HepG2 (cell line): ENCODE results near the gene CAVIN2. TPM values are rescaled to one million over a fixed set of nuclear protein-coding genes. Genes with fewer than 3 reads are reported as not detected.

ENCODE experiments used
- CEBPG ChIP-seq: IDR thresholded peaks from 2 replicates; pipeline ENCODE4 v1.6.1; 2016
- MIXL1 ChIP-seq: IDR thresholded peaks from 2 replicates; pipeline ENCODE4 v1.6.1; 2016
- MTA1 ChIP-seq: sonication (generic); formaldehyde crosslinking; IDR thresholded peaks from 2 replicates; pipeline ENCODE4 v1.4.0; 2020; ENCODE audit warnings: missing genetic modification reagents, mild to moderate bottlenecking, borderline replicate concordance
- ONECUT2 ChIP-seq: sonication (generic); formaldehyde crosslinking; IDR thresholded peaks from 2 replicates; pipeline ENCODE4 v1.4.0; 2020; ENCODE audit warnings: missing genetic modification reagents
- RFX1 ChIP-seq: fragments of 450-650 bp; IDR thresholded peaks from 2 replicates; pipeline ENCODE4 v1.6.1; 2017
- RFXAP ChIP-seq: sonication (generic); formaldehyde crosslinking; IDR thresholded peaks from 2 replicates; pipeline ENCODE4 v1.4.0; 2020; ENCODE audit warnings: missing genetic modification reagents, borderline replicate concordance
- SRSF1 ChIP-seq: fragments of 200-400 bp; formaldehyde crosslinking; optimal IDR thresholded peaks from 2 replicates; pipeline ENCODE3; 2017; ENCODE audit warnings: mild to moderate bottlenecking, low read depth, low read length, moderate library complexity
- TFDP2 ChIP-seq: sonication (generic); formaldehyde crosslinking; IDR thresholded peaks from 2 replicates; pipeline ENCODE4 v1.4.0; 2020; ENCODE audit warnings: missing genetic modification reagents
- ZBTB20 ChIP-seq: sonication (generic); formaldehyde crosslinking; IDR thresholded peaks from 2 replicates; pipeline ENCODE4 v1.8.1; 2023; ENCODE audit warnings: missing genetic modification reagents, low read depth, mild to moderate bottlenecking, borderline replicate concordance
- ZC3H13 ChIP-seq: sonication (generic); formaldehyde crosslinking; IDR thresholded peaks from 2 replicates; pipeline ENCODE4 v1.8.1; 2023; ENCODE audit warnings: mild to moderate bottlenecking, missing genetic modification reagents, moderate library complexity
- ZC3H4 ChIP-seq: sonication (generic); formaldehyde crosslinking; IDR thresholded peaks from 2 replicates; pipeline ENCODE4 v1.4.0; 2020; ENCODE audit warnings: missing genetic modification reagents, borderline replicate concordance
- ZGPAT ChIP-seq: IDR thresholded peaks from 2 replicates; pipeline ENCODE4 v1.6.1; 2016; ENCODE audit warnings: mild to moderate bottlenecking
- ZNF530 ChIP-seq: sonication (generic); formaldehyde crosslinking; IDR thresholded peaks from 2 replicates; pipeline ENCODE4 v1.5.0; 2020; ENCODE audit warnings: low read depth, mild to moderate bottlenecking, missing genetic modification reagents
- ZNF841 ChIP-seq: sonication (generic); formaldehyde crosslinking; IDR thresholded peaks from 2 replicates; pipeline ENCODE4 v1.8.1; 2023; ENCODE audit warnings: missing genetic modification reagents, borderline replicate concordance
- polyA plus RNA-seq, 8 experiments: library from polyadenylated mRNA; depleted of rRNA in 3 of 8; stranded (reverse) in 7 of 8; unstranded in 1 of 8; fragments of >200 nt; fragmentation: Illumina TruSeq in 4 of 8; extraction: Trizol in 4 of 8; gene quantifications; 2 replicates each; pipeline versions ENCODE4 v1.2.1 to v1.2.3, GENCODE V29; 2011 to 2016; ENCODE audit warnings: low read depth in 4 of 8, missing spikeins in 1 of 8, mixed read lengths in 1 of 8; ENCODE audit not compliant: insufficient read depth in 1 of 8
- total RNA-seq, 5 experiments: library from RNA; depleted of rRNA; stranded (reverse); fragments of >200 nt; fragmentation: Illumina TruSeq; extraction: Trizol; gene quantifications; 2 replicates each; pipeline ENCODE4 v1.2.3, GENCODE V29; 2016; ENCODE audit warnings: low read depth in 1 of 5
- TF ChIP-seq, protein P1 (sequence below), 2 experiments: sonication (generic) in 1 of 2; formaldehyde crosslinking in 1 of 2; IDR thresholded peaks; 2 replicates each; pipeline versions ENCODE4 v1.6.1 to v1.9.0; 2014 to 2022; ENCODE audit warnings: antibody characterized with exemption in 1 of 2, borderline replicate concordance in 1 of 2, inconsistent platforms in 1 of 2, low read depth in 1 of 2, missing genetic modification reagents in 1 of 2
- TF ChIP-seq, protein P2 (sequence below): fragments of 450-650 bp; IDR thresholded peaks from 2 replicates; pipeline ENCODE4 v1.6.1; 2017; ENCODE audit warnings: mild to moderate bottlenecking
- TF ChIP-seq, protein P3 (sequence below): sonication (generic); IDR thresholded peaks from 2 replicates; pipeline ENCODE4 v1.6.1; 2016; ENCODE audit warnings: low read depth, borderline replicate concordance

Gene CAVIN2
- total and polyA plus RNA-seq, 2 of the 13 experiments (the other 11 are each of a cell fraction or from before 2014, with no cell fraction given): 7.6 to 38.8 TPM

- TF ChIP-seq ZBTB20 (CRISPR knock-in tag): no peak
- no peak for TF ChIP-seq ZNF841 (CRISPR knock-in tag)
- TF ChIP-seq ZGPAT: 0 out of 2 replicates have a peak, but pooled peaks have one; percentile 30
- TF ChIP-seq, protein P1, sequence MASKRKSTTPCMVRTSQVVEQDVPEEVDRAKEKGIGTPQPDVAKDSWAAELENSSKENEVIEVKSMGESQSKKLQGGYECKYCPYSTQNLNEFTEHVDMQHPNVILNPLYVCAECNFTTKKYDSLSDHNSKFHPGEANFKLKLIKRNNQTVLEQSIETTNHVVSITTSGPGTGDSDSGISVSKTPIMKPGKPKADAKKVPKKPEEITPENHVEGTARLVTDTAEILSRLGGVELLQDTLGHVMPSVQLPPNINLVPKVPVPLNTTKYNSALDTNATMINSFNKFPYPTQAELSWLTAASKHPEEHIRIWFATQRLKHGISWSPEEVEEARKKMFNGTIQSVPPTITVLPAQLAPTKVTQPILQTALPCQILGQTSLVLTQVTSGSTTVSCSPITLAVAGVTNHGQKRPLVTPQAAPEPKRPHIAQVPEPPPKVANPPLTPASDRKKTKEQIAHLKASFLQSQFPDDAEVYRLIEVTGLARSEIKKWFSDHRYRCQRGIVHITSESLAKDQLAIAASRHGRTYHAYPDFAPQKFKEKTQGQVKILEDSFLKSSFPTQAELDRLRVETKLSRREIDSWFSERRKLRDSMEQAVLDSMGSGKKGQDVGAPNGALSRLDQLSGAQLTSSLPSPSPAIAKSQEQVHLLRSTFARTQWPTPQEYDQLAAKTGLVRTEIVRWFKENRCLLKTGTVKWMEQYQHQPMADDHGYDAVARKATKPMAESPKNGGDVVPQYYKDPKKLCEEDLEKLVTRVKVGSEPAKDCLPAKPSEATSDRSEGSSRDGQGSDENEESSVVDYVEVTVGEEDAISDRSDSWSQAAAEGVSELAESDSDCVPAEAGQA (IDR thresholded peaks at IDR 0.05; ENCODE audit: low read depth): no peak
- TF ChIP-seq, protein P1 (CRISPR knock-in tag; IDR thresholded peaks at IDR 0.05; ENCODE audit: borderline replicate concordance): no peak
- TF ChIP-seq TFDP2 (CRISPR knock-in tag): no peak
- TF ChIP-seq, protein P2, sequence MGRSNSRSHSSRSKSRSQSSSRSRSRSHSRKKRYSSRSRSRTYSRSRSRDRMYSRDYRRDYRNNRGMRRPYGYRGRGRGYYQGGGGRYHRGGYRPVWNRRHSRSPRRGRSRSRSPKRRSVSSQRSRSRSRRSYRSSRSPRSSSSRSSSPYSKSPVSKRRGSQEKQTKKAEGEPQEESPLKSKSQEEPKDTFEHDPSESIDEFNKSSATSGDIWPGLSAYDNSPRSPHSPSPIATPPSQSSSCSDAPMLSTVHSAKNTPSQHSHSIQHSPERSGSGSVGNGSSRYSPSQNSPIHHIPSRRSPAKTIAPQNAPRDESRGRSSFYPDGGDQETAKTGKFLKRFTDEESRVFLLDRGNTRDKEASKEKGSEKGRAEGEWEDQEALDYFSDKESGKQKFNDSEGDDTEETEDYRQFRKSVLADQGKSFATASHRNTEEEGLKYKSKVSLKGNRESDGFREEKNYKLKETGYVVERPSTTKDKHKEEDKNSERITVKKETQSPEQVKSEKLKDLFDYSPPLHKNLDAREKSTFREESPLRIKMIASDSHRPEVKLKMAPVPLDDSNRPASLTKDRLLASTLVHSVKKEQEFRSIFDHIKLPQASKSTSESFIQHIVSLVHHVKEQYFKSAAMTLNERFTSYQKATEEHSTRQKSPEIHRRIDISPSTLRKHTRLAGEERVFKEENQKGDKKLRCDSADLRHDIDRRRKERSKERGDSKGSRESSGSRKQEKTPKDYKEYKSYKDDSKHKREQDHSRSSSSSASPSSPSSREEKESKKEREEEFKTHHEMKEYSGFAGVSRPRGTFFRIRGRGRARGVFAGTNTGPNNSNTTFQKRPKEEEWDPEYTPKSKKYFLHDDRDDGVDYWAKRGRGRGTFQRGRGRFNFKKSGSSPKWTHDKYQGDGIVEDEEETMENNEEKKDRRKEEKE: no peak
- TF ChIP-seq ZC3H13: no peak
- TF ChIP-seq RFXAP (CRISPR knock-in tag): no peak
- TF ChIP-seq MTA1: no peak
- TF ChIP-seq, protein P3, sequence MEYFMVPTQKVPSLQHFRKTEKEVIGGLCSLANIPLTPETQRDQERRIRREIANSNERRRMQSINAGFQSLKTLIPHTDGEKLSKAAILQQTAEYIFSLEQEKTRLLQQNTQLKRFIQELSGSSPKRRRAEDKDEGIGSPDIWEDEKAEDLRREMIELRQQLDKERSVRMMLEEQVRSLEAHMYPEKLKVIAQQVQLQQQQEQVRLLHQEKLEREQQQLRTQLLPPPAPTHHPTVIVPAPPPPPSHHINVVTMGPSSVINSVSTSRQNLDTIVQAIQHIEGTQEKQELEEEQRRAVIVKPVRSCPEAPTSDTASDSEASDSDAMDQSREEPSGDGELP: no peak
- TF ChIP-seq SRSF1: no peak
- TF ChIP-seq CEBPG: 0 out of 2 replicates have a peak, but pooled peaks have one; percentile 19
- TF ChIP-seq RFX1: no peak
- TF ChIP-seq ONECUT2 (CRISPR knock-in tag): no peak
- peak; percentile 25; the same call in 1 of the 2 replicates for TF ChIP-seq MIXL1 (CRISPR knock-in tag)
- no peak for TF ChIP-seq ZNF530 (CRISPR knock-in tag)
- no peak for TF ChIP-seq ZC3H4 (CRISPR knock-in tag)
Measured at GRCh38 chr2:191860760-191861466, 14.0 kb upstream of the CAVIN2 start (continued).
